HG03139 (cell line): ENCODE results near the gene APOH.

Experiments
- ATAC-seq: cut with Tn5 transposase; IDR thresholded peaks from one replicate; pipeline ENCODE4 v1.9.1; 2021; ENCODE audit not compliant: unreplicated experiment

Gene APOH

GRCh38 chr17:66235377-66235994 lies 6.3 kb upstream of the APOH start:
- ATAC-seq = no peak

GRCh38 chr17:66234611-66235010 lies 5.4 kb upstream of the APOH start:
- no peak for ATAC-seq

GRCh38 chr17:66233023-66233753 lies 4.0 kb upstream of the APOH start:
- no peak for ATAC-seq

GRCh38 chr17:66230922-66231591 lies 1.8 kb upstream of the APOH start:
- no peak for ATAC-seq

GRCh38 chr17:66229783-66230538 lies 746 bp upstream of the APOH start:
- ATAC-seq = no peak

GRCh38 chr17:66227212-66228045 lies 1.8 kb downstream of the APOH start:
- ATAC-seq = no peak

GRCh38 chr17:66222798-66223350 lies 6.3 kb downstream of the APOH start:
- ATAC-seq = no peak

- no peak for ATAC-seq
Measured at GRCh38 chr17:66221755-66222530, 7.3 kb downstream of the APOH start.

GRCh38 chr17:66221343-66221742 lies 7.9 kb downstream of the APOH start:
- no peak for ATAC-seq

GRCh38 chr17:66220079-66220835 lies 9.0 kb downstream of the APOH start:
- ATAC-seq = no peak

GRCh38 chr17:66215529-66215911 lies 13.7 kb downstream of the APOH start:
- no peak for ATAC-seq

GRCh38 chr17:66214884-66215528 lies 14.2 kb downstream of the APOH start:
- no peak for ATAC-seq

- no peak for ATAC-seq
Measured at GRCh38 chr17:66211047-66211810, 18.0 kb downstream of the APOH start.

GRCh38 chr17:66210208-66210574 lies 19.0 kb downstream of the APOH start:
- ATAC-seq = no peak

- ATAC-seq = no peak
Measured at GRCh38 chr17:66207936-66208335, 21.3 kb downstream of the APOH start.

GRCh38 chr17:66203274-66204015 lies 25.8 kb downstream of the APOH start:
- ATAC-seq = no peak

GRCh38 chr17:66200685-66201092 lies 28.5 kb downstream of the APOH start:
- no peak for ATAC-seq
